HepG2 (cell line): ENCODE results near the gene LURAP1L. TPM values are rescaled to one million over a fixed set of nuclear protein-coding genes. Genes with fewer than 3 reads are reported as not detected.

Source experiments
- ATF4 ChIP-seq, 2 experiments: fragments of 450-650 bp in 1 of 2; sonication (generic) in 1 of 2; formaldehyde crosslinking; IDR thresholded peaks; 2 replicates each; pipeline versions ENCODE4 v1.5.0 to v1.8.0; 2020 to 2022; ENCODE audit warnings: mild to moderate bottlenecking in 1 of 2, missing genetic modification reagents in 1 of 2
- JUNB ChIP-seq: sonication (generic); formaldehyde crosslinking; IDR thresholded peaks from 2 replicates; pipeline ENCODE4 v1.8.0; 2022; ENCODE audit warnings: missing genetic modification reagents, mild to moderate bottlenecking, borderline replicate concordance
- KLF6 ChIP-seq: IDR thresholded peaks from 2 replicates; pipeline ENCODE4 v1.8.0; 2016; ENCODE audit warnings: missing biosample characterization, missing genetic modification reagents
- RFX1 ChIP-seq: fragments of 450-650 bp; IDR thresholded peaks from 2 replicates; pipeline ENCODE4 v1.6.1; 2017
- SAFB2 ChIP-seq: sonication (generic); formaldehyde crosslinking; IDR thresholded peaks from 2 replicates; pipeline ENCODE4 v1.5.1; 2020; ENCODE audit warnings: missing genetic modification reagents, low read depth, mild to moderate bottlenecking, borderline replicate concordance
- SNRNP70 ChIP-seq: fragments of 200-400 bp; formaldehyde crosslinking; IDR thresholded peaks from 2 replicates; pipeline ENCODE4 v1.6.1; 2017; ENCODE audit warnings: mild to moderate bottlenecking, low read depth, low read length, moderate library complexity
- TFDP1 ChIP-seq: IDR thresholded peaks from 2 replicates; pipeline ENCODE4 v1.6.1; 2016; ENCODE audit warnings: missing compliant biosample characterization, missing genetic modification reagents, borderline replicate concordance
- ZBTB21 ChIP-seq: sonication (generic); formaldehyde crosslinking; IDR thresholded peaks from 2 replicates; pipeline ENCODE4 v1.4.0; 2020; ENCODE audit warnings: missing genetic modification reagents
- ZBTB46 ChIP-seq: sonication (generic); formaldehyde crosslinking; IDR thresholded peaks from 2 replicates; pipeline ENCODE4 v1.4.0; 2020; ENCODE audit warnings: mild to moderate bottlenecking, missing genetic modification reagents, borderline replicate concordance
- ZNF224 ChIP-seq: sonication (generic); formaldehyde crosslinking; IDR thresholded peaks from 2 replicates; pipeline ENCODE4 v1.5.0; 2020; ENCODE audit warnings: mild to moderate bottlenecking, missing genetic modification reagents
- ZNF281 ChIP-seq: sonication (generic); formaldehyde crosslinking; IDR thresholded peaks from 2 replicates; pipeline ENCODE4 v1.4.0; 2020; ENCODE audit warnings: missing genetic modification reagents, borderline replicate concordance
- ZNF431 ChIP-seq: sonication (generic); formaldehyde crosslinking; IDR thresholded peaks from 2 replicates; pipeline ENCODE4 v1.9.0; 2022; ENCODE audit warnings: missing genetic modification reagents, low read depth, mild to moderate bottlenecking, borderline replicate concordance
- ZNF556 ChIP-seq: sonication (generic); formaldehyde crosslinking; IDR thresholded peaks from 2 replicates; pipeline ENCODE4 v1.4.0; 2020; ENCODE audit warnings: mild to moderate bottlenecking, missing genetic modification reagents, borderline replicate concordance
- ZNF652 ChIP-seq: IDR thresholded peaks from 2 replicates; pipeline ENCODE4 v1.6.1; 2016; ENCODE audit warnings: low read depth, borderline replicate concordance
- ZNF670 ChIP-seq: sonication (generic); formaldehyde crosslinking; IDR thresholded peaks from 2 replicates; pipeline ENCODE4 v1.8.0; 2022; ENCODE audit warnings: mild to moderate bottlenecking, missing genetic modification reagents, borderline replicate concordance
- ZNF709 ChIP-seq: sonication (generic); formaldehyde crosslinking; IDR thresholded peaks from 2 replicates; pipeline ENCODE4 v1.5.0; 2020; ENCODE audit warnings: mild to moderate bottlenecking, missing genetic modification reagents
- ZNF710 ChIP-seq: sonication (generic); formaldehyde crosslinking; IDR thresholded peaks from 2 replicates; pipeline ENCODE4 v1.5.0; 2020; ENCODE audit warnings: mild to moderate bottlenecking, missing genetic modification reagents, borderline replicate concordance
- ZNF780A ChIP-seq: sonication (generic); formaldehyde crosslinking; IDR thresholded peaks from 2 replicates; pipeline ENCODE4 v1.8.0; 2022; ENCODE audit warnings: mild to moderate bottlenecking, missing genetic modification reagents, moderate library complexity
- ZNF788 ChIP-seq: sonication (generic); formaldehyde crosslinking; IDR thresholded peaks from 2 replicates; pipeline ENCODE4 v1.5.0; 2020; ENCODE audit warnings: mild to moderate bottlenecking, missing genetic modification reagents, borderline replicate concordance
- ZNF839 ChIP-seq: sonication (generic); formaldehyde crosslinking; IDR thresholded peaks from 2 replicates; pipeline ENCODE4 v1.4.0; 2020; ENCODE audit warnings: missing genetic modification reagents, mild to moderate bottlenecking, borderline replicate concordance
- ZSCAN29 ChIP-seq: sonication (generic); formaldehyde crosslinking; conservative IDR thresholded peaks from 2 replicates; pipeline ENCODE4 v1.4.0; 2020; ENCODE audit warnings: mild to moderate bottlenecking, missing genetic modification reagents
- polyA plus RNA-seq, 8 experiments: library from polyadenylated mRNA; depleted of rRNA in 3 of 8; stranded (reverse) in 7 of 8; unstranded in 1 of 8; fragments of >200 nt; fragmentation: Illumina TruSeq in 4 of 8; extraction: Trizol in 4 of 8; gene quantifications; 2 replicates each; pipeline versions ENCODE4 v1.2.1 to v1.2.3, GENCODE V29; 2011 to 2016; ENCODE audit warnings: low read depth in 4 of 8, missing spikeins in 1 of 8, mixed read lengths in 1 of 8; ENCODE audit not compliant: insufficient read depth in 1 of 8
- total RNA-seq, 5 experiments: library from RNA; depleted of rRNA; stranded (reverse); fragments of >200 nt; fragmentation: Illumina TruSeq; extraction: Trizol; gene quantifications; 2 replicates each; pipeline ENCODE4 v1.2.3, GENCODE V29; 2016; ENCODE audit warnings: low read depth in 1 of 5

Gene LURAP1L
- total and polyA plus RNA-seq, 2 of the 13 experiments (the other 11 are each of a cell fraction or from before 2014, with no cell fraction given): 6.7 to 16.6 TPM

GRCh38 chr9:12816656-12817101 lies 41.9 kb downstream of the LURAP1L start (continued):
- no peak for TF ChIP-seq RFX1
- 0 out of 2 replicates have a peak, but pooled peaks have one; percentile 39 for TF ChIP-seq ZNF710
- peak in 1 of 2 experiments; percentile 80; a peak in 2 of 4 replicates for TF ChIP-seq ATF4 (CRISPR knock-in tag; IDR thresholded peaks at IDR 0.05)
- peak; percentile 20; the same call in 1 of the 2 replicates for TF ChIP-seq ZNF281
- peak; percentile 79 for TF ChIP-seq ZBTB21 (CRISPR knock-in tag)
- no peak for TF ChIP-seq ZNF788
- no peak for TF ChIP-seq JUNB (CRISPR knock-in tag)
- peak; percentile 65; the same call in 1 of the 2 replicates for TF ChIP-seq ZNF670
- no peak for TF ChIP-seq ZBTB46
- no peak; the same call in 1 of the 2 replicates for TF ChIP-seq ZSCAN29 (CRISPR knock-in tag)
- no peak for TF ChIP-seq ZNF780A (CRISPR knock-in tag)
- no peak for TF ChIP-seq ZNF839 (CRISPR knock-in tag)
- no peak for TF ChIP-seq ZNF556
- no peak for TF ChIP-seq KLF6
- no peak for TF ChIP-seq ZNF431 (CRISPR knock-in tag)
- no peak for TF ChIP-seq SAFB2
- peak; percentile 69; the same call in 1 of the 2 replicates for TF ChIP-seq ZNF652 (CRISPR knock-in tag)
- no peak for TF ChIP-seq ZNF709 (CRISPR knock-in tag)
- TF ChIP-seq ZNF224 (CRISPR knock-in tag): no peak
- TF ChIP-seq TFDP1 (CRISPR knock-in tag): no peak
- TF ChIP-seq SNRNP70: no peak
